IMR-90 (cell line): ENCODE measurements around the gene CUBN.

ENCODE experiments used
- BHLHE40 ChIP-seq: fragments of 150-350 bp; IDR thresholded peaks from 2 replicates; pipeline ENCODE4 v1.6.1; 2016; ENCODE audit warnings: mild to moderate bottlenecking, low read depth, low read length
- CEBPB ChIP-seq: IDR thresholded peaks from 2 replicates; pipeline ENCODE4 v1.6.1; 2012; ENCODE audit warnings: low read depth, low read length, improper control_type of control experiment
- CHD1 ChIP-seq: IDR thresholded peaks from 2 replicates; pipeline ENCODE4 v1.6.1; 2012; ENCODE audit warnings: low read depth, low read length, improper control_type of control experiment
- CTCF ChIP-seq: conservative IDR thresholded peaks from 2 replicates; pipeline ENCODE4 v1.5.1; 2012; ENCODE audit warnings: mild to moderate bottlenecking, low read depth, low read length, improper control_type of control experiment
- ELK1 ChIP-seq: fragments of 150-350 bp; IDR thresholded peaks from 2 replicates; pipeline ENCODE4 v1.6.1; 2016; ENCODE audit warnings: low read depth, mild to moderate bottlenecking, low read length, moderate library complexity, borderline replicate concordance
- FOS ChIP-seq: fragments of 150-350 bp; IDR thresholded peaks from 2 replicates; pipeline ENCODE4 v1.6.1; 2016; ENCODE audit warnings: low read depth, low read length
- MAFK ChIP-seq: IDR thresholded peaks from 2 replicates; pipeline ENCODE4 v1.6.1; 2012; ENCODE audit warnings: low read depth, low read length, improper control_type of control experiment
- NFE2L2 ChIP-seq: fragments of 150-350 bp; IDR thresholded peaks from 2 replicates; pipeline ENCODE4 v1.6.1; 2016; ENCODE audit warnings: low read depth, mild to moderate bottlenecking, low read length
- POLR2A ChIP-seq: IDR thresholded peaks from 2 replicates; pipeline ENCODE4 v1.6.1; 2012; ENCODE audit warnings: mild to moderate bottlenecking, low read depth, low read length
- RAD21 ChIP-seq: IDR thresholded peaks from 2 replicates; pipeline ENCODE4 v1.6.1; 2012; ENCODE audit warnings: low read length, improper control_type of control experiment
- RFX5 ChIP-seq: IDR thresholded peaks from 2 replicates; pipeline ENCODE4 v1.8.0; 2012; ENCODE audit warnings: low read depth, mild to moderate bottlenecking, low read length, moderate library complexity
- SMC3 ChIP-seq: fragments of 150-350 bp; IDR thresholded peaks from 2 replicates; pipeline ENCODE4 v1.6.1; 2016; ENCODE audit warnings: low read depth, mild to moderate bottlenecking, antibody characterized with exemption, low read length, moderate library complexity
- USF2 ChIP-seq: fragments of 150-350 bp; IDR thresholded peaks from 2 replicates; pipeline ENCODE4 v1.6.1; 2017; ENCODE audit warnings: mild to moderate bottlenecking, antibody characterized with exemption, low read length, low read depth

- TF ChIP-seq CTCF (no peak), POLR2A (no peak), CEBPB (no peak), FOS (no peak), SMC3 (no peak), USF2 (no peak), NFE2L2 (no peak), MAFK (no peak), CHD1 (no peak), RAD21 (no peak), ELK1 (no peak), RFX5 (no peak), BHLHE40 (no peak)
Measured at GRCh38 chr10:17119845-17120244, 9.8 kb downstream of the CUBN start.
